Measurements from ENCODE around the gene CFAP74.

The CFAP74 gene

GRCh38 chr1:1988061-1988945, 15.3 kb downstream of the CFAP74 start:
- in situ Hi-C loops (cut with HindIII; ENCODE audit: low sequenced_read_pairs): no loop called here
- DNase-seq (ENCODE audit: low read depth, low spot score): no peak
- TF ChIP-seq CTCF (IDR thresholded peaks at IDR 0.05; ENCODE audit: low read depth, low read length): no peak
- H3K4me3 ChIP-seq (ENCODE audit: low read depth, low read length): no peak overlapping the region

- no peak overlapping the region for H3K4me3 ChIP-seq (ENCODE audit: low read depth, low read length)
- in situ Hi-C loops (cut with HindIII; ENCODE audit: low sequenced_read_pairs): no loop called here
- no peak for TF ChIP-seq CTCF (IDR thresholded peaks at IDR 0.05; ENCODE audit: low read depth, low read length)
- DNase-seq (ENCODE audit: low read depth, low spot score): no peak
These were observed 16.5 kb downstream of the CFAP74 start for GRCh38 chr1:1987142-1987510.

- H3K4me3 ChIP-seq (ENCODE audit: low read depth, low read length): no peak overlapping the region
- in situ Hi-C loops (cut with HindIII; ENCODE audit: low sequenced_read_pairs): no loop called here
- DNase-seq (ENCODE audit: low read depth, low spot score): no peak
- TF ChIP-seq CTCF (IDR thresholded peaks at IDR 0.05; ENCODE audit: low read depth, low read length): no peak
These were observed 17.0 kb downstream of the CFAP74 start for GRCh38 chr1:1986451-1987141.

- in situ Hi-C loops (cut with HindIII; ENCODE audit: low sequenced_read_pairs): no loop called here
- H3K4me3 ChIP-seq (ENCODE audit: low read depth, low read length): no peak overlapping the region
- no peak for DNase-seq (ENCODE audit: low read depth, low spot score)
- no peak for TF ChIP-seq CTCF (IDR thresholded peaks at IDR 0.05; ENCODE audit: low read depth, low read length)
These were observed 18.1 kb downstream of the CFAP74 start for GRCh38 chr1:1985375-1986050.

- DNase-seq (ENCODE audit: low read depth, low spot score): no peak
- H3K4me3 ChIP-seq (ENCODE audit: low read depth, low read length): no peak overlapping the region
- TF ChIP-seq CTCF (IDR thresholded peaks at IDR 0.05; ENCODE audit: low read depth, low read length): no peak
- in situ Hi-C loops (cut with HindIII; ENCODE audit: low sequenced_read_pairs): no loop called here
These were observed 19.0 kb downstream of the CFAP74 start for GRCh38 chr1:1984560-1985070.

Measured in astrocyte of the spinal cord (primary cell).